ENCODE results near the gene VPS36. TPM values are rescaled to one million over a fixed set of nuclear protein-coding genes. Genes with fewer than 3 reads are reported as not detected.

VPS36 gene
- total and polyA plus RNA-seq, 2 donors (not counting 1 experiment from before 2014, with no cell fraction given): 17.5 to 71.5 TPM

DNA sequence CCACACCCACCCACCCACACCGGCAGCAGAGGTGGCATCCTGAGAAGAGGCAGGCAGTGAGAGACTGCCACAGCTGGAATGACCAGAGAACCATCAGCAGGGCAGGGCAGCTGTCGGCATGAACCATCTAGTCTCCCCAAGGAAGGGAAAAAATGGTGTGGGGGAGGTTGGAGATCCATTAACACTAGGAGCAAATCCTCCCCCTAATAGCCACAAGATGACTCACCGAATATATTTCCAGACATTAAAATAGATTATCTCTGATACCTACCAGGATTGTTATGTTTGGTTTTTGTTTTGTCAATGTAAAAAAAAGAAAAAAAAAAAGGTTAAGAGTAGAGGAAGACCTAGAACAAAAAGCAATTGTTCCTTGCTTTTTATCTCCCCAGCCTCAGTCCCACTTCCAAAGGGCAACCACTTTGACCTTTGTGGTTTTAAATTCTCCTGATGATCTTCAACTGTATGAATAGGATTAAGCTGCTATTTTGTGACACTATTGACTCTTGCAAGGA lies 78.6 kb downstream of the VPS36 start:
- no peaks in the 10 kb centered on the region for H3K4me1 ChIP-seq (ENCODE audit: control insufficient read depth in 2 of 2, insufficient read depth in 2 of 2, low read length in 2 of 2)
- ChIA-PET CTCF (interaction anchor here (0.7 kb wide), 1 partner anchor 34 kb away, joined by 4 read pairs; the partner anchor contains the start of gene THSD1), POLR2A (no interaction called here)
- H3K27ac ChIP-seq (ENCODE audit: low read length in 2 of 2): no peak overlapping the region
- no peaks in the 10 kb centered on the region for H3K36me3 ChIP-seq (replicated peaks in 1 of 2; ENCODE audit: control extremely low read depth in 1 of 2, control insufficient read depth in 1 of 2, extremely low read depth in 1 of 2, insufficient read depth in 2 of 2, low read length in 1 of 2)
- TF ChIP-seq, protein P1, sequence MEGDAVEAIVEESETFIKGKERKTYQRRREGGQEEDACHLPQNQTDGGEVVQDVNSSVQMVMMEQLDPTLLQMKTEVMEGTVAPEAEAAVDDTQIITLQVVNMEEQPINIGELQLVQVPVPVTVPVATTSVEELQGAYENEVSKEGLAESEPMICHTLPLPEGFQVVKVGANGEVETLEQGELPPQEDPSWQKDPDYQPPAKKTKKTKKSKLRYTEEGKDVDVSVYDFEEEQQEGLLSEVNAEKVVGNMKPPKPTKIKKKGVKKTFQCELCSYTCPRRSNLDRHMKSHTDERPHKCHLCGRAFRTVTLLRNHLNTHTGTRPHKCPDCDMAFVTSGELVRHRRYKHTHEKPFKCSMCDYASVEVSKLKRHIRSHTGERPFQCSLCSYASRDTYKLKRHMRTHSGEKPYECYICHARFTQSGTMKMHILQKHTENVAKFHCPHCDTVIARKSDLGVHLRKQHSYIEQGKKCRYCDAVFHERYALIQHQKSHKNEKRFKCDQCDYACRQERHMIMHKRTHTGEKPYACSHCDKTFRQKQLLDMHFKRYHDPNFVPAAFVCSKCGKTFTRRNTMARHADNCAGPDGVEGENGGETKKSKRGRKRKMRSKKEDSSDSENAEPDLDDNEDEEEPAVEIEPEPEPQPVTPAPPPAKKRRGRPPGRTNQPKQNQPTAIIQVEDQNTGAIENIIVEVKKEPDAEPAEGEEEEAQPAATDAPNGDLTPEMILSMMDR (IDR thresholded peaks at IDR 0.05): no peak
- no peak for TF ChIP-seq EZH2 (IDR thresholded peaks at IDR 0.05; ENCODE audit: borderline replicate concordance, insufficient read depth, low read depth, low read length, poor library complexity, severe bottlenecking)
- H3K4me3 ChIP-seq (ENCODE audit: control extremely low read depth in 1 of 5, extremely low read depth in 1 of 5, insufficient read depth in 1 of 5, low read depth in 2 of 5, low read length in 4 of 5): no peak overlapping the region
- Mint-ChIP-seq H3K27ac (no peak overlapping the region), H3K4me3 (no peak overlapping the region), H3K4me1 (no peaks in the 10 kb centered on the region), H3K9me3 (ENCODE audit: insufficient read depth) (no peaks in the 10 kb centered on the region), H3K27me3 (no peaks in the 10 kb centered on the region)
- no CpG with 5 or more reads among the region's 3 CpGs for WGBS (ENCODE audit: insufficient coverage)
- no peak for DNase-seq
- no peak overlapping the region for H3K9ac ChIP-seq (ENCODE audit: low read length)
- H3K27me3 ChIP-seq (replicated peaks in 1 of 4; ENCODE audit: control extremely low read depth in 1 of 4, control insufficient read depth in 3 of 4, insufficient read depth in 4 of 4, low read length in 3 of 4): no peaks in the 10 kb centered on the region
- H3K79me2 ChIP-seq (ENCODE audit: control insufficient read depth, insufficient read depth, low read length): no peaks in the 10 kb centered on the region
- no peaks in the 10 kb centered on the region for H4K20me1 ChIP-seq (ENCODE audit: control insufficient read depth, insufficient read depth, low read length, poor library complexity, severe bottlenecking)
- no peak overlapping the region for H3K4me2 ChIP-seq (replicated peaks; ENCODE audit: low read depth, low read length, poor library complexity, severe bottlenecking)
- no peaks in the 10 kb centered on the region for H3K9me3 ChIP-seq (ENCODE audit: control extremely low read depth in 1 of 3, control insufficient read depth in 2 of 3, insufficient read depth in 1 of 3, low read length in 2 of 3)
- no peak for ATAC-seq (ENCODE audit: low read depth)
- H2AFZ ChIP-seq (ENCODE audit: insufficient read depth, low read depth, low read length, poor library complexity, severe bottlenecking): no peak overlapping the region
- intact Hi-C loops (cut with micrococcal nuclease): no loop called here

DNA sequence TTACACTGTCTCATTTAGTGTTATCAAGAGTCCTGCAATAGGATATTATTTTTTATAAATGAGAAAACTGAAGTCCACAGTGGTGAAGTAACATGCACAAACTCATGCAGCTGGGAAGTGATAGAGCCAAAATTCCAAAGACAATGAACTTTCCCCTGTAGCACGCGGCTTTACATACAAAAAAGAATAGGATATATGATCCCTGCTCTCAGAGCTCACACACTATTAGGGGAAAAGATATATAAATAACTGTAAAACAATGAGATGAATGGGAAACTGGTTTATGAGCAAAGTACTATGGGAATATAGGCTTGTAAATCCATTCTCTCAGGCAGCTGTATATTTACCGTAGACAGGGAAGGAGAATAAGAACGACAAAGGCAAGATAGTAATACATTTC lies 84.1 kb downstream of the VPS36 start:
- no peaks in the 10 kb centered on the region for H3K9me3 Mint-ChIP-seq (ENCODE audit: insufficient read depth)
- no CpG with 5 or more reads among the region's 4 CpGs for WGBS (ENCODE audit: insufficient coverage)
- DNase-seq: no peak

More for the DNA sequence above, 84.1 kb downstream of the VPS36 start:
- H3K4me3 Mint-ChIP-seq: no peak overlapping the region
- no peak for ATAC-seq (ENCODE audit: low read depth)
- no peak overlapping the region for H3K4me3 ChIP-seq (ENCODE audit: control extremely low read depth in 1 of 5, extremely low read depth in 1 of 5, insufficient read depth in 1 of 5, low read depth in 2 of 5, low read length in 4 of 5)
- no peak for TF ChIP-seq EZH2 (IDR thresholded peaks at IDR 0.05; ENCODE audit: borderline replicate concordance, insufficient read depth, low read depth, low read length, poor library complexity, severe bottlenecking)
- TF ChIP-seq, protein P1 (IDR thresholded peaks at IDR 0.05): no peak
- no peaks in the 10 kb centered on the region for H3K9me3 ChIP-seq (ENCODE audit: control extremely low read depth in 1 of 3, control insufficient read depth in 2 of 3, insufficient read depth in 1 of 3, low read length in 2 of 3)
- no peak overlapping the region for H3K9ac ChIP-seq (ENCODE audit: low read length)
- no peaks in the 10 kb centered on the region for H3K79me2 ChIP-seq (ENCODE audit: control insufficient read depth, insufficient read depth, low read length)
- H4K20me1 ChIP-seq (ENCODE audit: control insufficient read depth, insufficient read depth, low read length, poor library complexity, severe bottlenecking): no peaks in the 10 kb centered on the region
- H3K27me3 ChIP-seq (replicated peaks in 1 of 4; ENCODE audit: control extremely low read depth in 1 of 4, control insufficient read depth in 3 of 4, insufficient read depth in 4 of 4, low read length in 3 of 4): no peaks in the 10 kb centered on the region
- intact Hi-C loops (cut with micrococcal nuclease): no loop called here
- no peak overlapping the region for H3K27ac Mint-ChIP-seq
- H3K4me1 Mint-ChIP-seq: no peaks in the 10 kb centered on the region
- ChIA-PET CTCF (interaction anchor here (1.4 kb wide), 1 partner anchor 10 kb away, joined by 4 read pairs; no protein-coding TSS in a partner anchor), POLR2A (no interaction called here)
- peaks cover 13% of the 10 kb centered on the region for H3K27me3 Mint-ChIP-seq
- H2AFZ ChIP-seq (ENCODE audit: insufficient read depth, low read depth, low read length, poor library complexity, severe bottlenecking): no peak overlapping the region
- H3K36me3 ChIP-seq (replicated peaks in 1 of 2; ENCODE audit: control extremely low read depth in 1 of 2, control insufficient read depth in 1 of 2, extremely low read depth in 1 of 2, insufficient read depth in 2 of 2, low read length in 1 of 2): no peaks in the 10 kb centered on the region
- H3K4me2 ChIP-seq (replicated peaks; ENCODE audit: low read depth, low read length, poor library complexity, severe bottlenecking): no peak overlapping the region
- H3K4me1 ChIP-seq (ENCODE audit: control insufficient read depth in 2 of 2, insufficient read depth in 2 of 2, low read length in 2 of 2): no peaks in the 10 kb centered on the region
- H3K27ac ChIP-seq (ENCODE audit: low read length in 2 of 2): no peak overlapping the region

Small RNAs within 50 kb of the gene (small RNA-seq; reads per million reads assigned to genes)
- 1.1 reads per million for gene RNY4P24 (ENCODE audit: insufficient read length, low read depth, low replicate concordance)

Other genes with a start within 250 kb of the VPS36 start
- gene THSD1, start 44.5 kb downstream of the VPS36 start, total RNA-seq: 0.34 and 0.44 TPM in 2 replicates
- gene THSD1, start 44.5 kb downstream of the VPS36 start, polyA plus RNA-seq: 0.58 and 1.2 TPM in 2 replicates
- 19.8 and 22.1 TPM in 2 replicates for gene CKAP2, start 4.8 kb upstream of the VPS36 start, total RNA-seq
- 5.4 and 12.4 TPM in 2 replicates for gene CKAP2, start 4.8 kb upstream of the VPS36 start, polyA plus RNA-seq
- 17.6 and 20.6 TPM in 2 replicates for gene HNRNPA1L2, start 191.8 kb upstream of the VPS36 start, total RNA-seq
- gene HNRNPA1L2, start 191.8 kb upstream of the VPS36 start, polyA plus RNA-seq: 10.7 and 19.3 TPM in 2 replicates
- gene SUGT1, start 202.2 kb upstream of the VPS36 start, total RNA-seq: 38.2 and 38.4 TPM in 2 replicates
- 9.5 and 15.0 TPM in 2 replicates for gene SUGT1, start 202.2 kb upstream of the VPS36 start, polyA plus RNA-seq

Data from B cell (primary cell).